GM18505 (cell line): ENCODE results near the gene PLEKHJ1.

ENCODE experiments used
- ATAC-seq: cut with Tn5 transposase; IDR thresholded peaks from one replicate; pipeline ENCODE4 v1.9.1; 2021; ENCODE audit not compliant: unreplicated experiment
- POLR2A ChIP-seq: IDR thresholded peaks from 4 replicates; pipeline ENCODE4 v1.6.1; 2011; ENCODE audit warnings: borderline replicate concordance; ENCODE audit not compliant: insufficient read depth, insufficient read length; ENCODE audit errors: extremely low read depth

The PLEKHJ1 gene

DNA sequence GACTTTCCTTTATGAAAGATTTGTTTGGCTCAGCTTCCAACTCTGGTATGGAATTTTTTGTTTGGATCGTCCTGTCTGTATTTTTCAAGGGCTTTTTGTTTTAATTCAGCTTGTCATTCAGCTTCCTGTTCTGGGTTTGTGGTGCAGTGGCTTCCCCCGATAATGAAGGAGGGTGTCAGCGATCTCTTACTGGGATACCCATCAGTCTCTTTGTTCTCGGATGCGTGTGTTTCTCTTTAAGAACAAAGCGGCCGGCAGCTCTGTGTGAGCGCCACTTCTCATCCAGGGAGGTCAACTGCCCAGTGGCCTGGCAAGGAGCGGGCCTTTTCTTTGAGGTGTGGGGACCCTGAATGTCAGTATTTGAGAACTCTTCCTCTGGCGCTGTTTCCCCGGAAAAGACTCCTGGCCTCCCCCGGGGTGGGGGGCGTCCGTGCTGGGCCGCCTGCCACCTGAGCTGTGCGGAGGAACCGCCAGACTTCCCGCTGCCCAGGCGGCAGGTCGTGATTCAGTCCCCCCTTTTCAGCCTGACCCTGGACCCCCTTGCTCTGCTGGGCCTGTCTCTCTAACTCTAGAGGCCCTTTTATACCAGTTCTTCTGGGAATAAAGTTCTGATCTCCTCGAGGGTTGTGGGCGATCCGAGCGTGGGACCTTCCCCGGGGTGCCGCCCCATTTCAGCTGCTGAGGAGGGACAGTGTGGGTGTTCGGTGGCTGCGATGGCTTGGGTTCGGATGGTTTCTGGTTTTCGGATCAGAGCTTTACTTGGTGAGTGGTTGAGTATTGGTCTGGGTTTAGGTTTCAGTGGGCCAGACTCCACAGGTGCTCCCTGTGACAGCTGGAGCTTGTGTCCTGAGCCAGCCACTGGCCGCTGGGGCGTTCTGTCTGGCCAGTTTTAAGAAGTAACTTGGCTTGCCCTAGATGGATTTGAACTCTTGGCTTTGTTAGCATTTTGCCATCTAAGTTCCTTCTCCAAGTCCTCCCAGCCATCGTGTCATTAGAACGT lies 3.9 kb upstream of the PLEKHJ1 start:
- no peak for TF ChIP-seq POLR2A

DNA sequence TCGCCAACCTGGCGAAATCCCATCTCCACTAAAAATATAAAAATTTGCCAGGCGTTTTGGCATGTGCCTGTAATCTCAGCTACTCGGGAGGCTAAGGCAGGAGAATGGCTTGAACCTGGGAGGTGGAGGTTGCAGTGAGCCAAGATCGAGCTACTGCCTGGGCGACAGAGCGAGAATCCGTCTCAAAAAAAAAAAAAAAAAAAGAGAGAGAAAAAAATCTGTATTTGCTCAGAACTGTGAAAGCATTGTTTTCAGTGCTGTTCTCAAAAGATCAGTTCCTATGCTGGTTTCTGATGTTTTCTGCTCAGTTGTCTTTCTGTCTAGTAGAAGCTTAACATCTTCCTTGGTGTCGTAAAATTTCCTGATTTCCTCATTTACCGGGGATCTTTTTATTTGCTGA lies 3.0 kb upstream of the PLEKHJ1 start:
- TF ChIP-seq POLR2A: no peak

More for the DNA sequence above, 3.9 kb upstream of the PLEKHJ1 start:
- no peak for ATAC-seq

DNA sequence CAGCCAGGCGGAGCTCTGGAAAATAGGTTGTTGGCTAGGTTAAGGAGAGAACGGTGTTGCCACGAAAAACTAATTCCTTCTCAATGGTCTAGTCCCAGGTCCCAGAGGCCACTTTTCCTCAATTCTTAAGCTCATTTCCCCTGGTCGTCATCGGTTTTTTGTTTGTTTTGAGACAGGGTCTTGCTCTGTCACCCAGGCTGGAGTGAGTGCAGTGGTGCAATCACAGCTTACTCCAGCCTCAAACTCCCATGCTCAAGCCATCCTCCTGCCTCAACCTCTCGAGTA lies 1.7 kb upstream of the PLEKHJ1 start:
- no peak for ATAC-seq
- TF ChIP-seq POLR2A: no peak

More for the DNA sequence above, 3.0 kb upstream of the PLEKHJ1 start:
- ATAC-seq: no peak

DNA sequence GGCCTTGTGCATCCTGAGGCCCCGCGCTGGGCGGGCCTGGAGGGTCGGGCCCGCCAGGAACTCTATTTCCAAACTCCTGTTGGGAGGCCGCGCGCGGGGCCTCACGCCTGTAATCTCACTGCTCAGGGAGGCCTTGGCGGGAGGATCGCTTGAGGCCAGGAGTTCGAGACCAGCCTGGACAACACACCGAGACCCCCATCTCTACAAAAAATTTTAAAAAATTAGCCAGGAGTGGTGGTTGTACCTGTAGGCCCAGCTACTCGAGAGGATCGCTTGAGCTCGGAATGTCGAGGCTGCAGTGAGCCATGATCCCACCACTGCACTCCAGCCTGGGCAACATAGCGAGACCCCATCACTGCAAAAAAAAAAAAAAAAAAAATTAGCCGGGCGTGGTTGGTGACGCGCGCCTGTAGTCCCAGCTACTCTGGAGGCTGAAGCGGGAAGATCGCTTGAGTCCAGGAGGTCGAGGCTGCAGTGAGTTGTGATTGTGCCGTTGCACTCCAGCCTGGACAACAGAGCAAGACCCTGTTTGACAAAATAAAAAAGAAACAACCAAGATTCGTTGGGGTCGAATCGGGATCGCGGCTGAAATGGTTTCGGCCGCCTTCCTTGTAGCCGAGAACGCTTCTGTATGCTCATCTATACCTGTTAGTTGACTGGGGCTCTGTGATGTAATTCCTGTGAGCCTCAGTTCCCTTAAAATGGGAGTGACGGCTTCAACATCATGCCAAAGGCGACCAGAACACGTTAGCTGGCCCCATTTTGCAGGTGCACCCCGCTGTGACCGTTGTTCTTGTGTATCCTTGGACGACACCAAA lies 1.1 kb upstream of the PLEKHJ1 start:
- TF ChIP-seq POLR2A: no peak
- no peak for ATAC-seq

DNA sequence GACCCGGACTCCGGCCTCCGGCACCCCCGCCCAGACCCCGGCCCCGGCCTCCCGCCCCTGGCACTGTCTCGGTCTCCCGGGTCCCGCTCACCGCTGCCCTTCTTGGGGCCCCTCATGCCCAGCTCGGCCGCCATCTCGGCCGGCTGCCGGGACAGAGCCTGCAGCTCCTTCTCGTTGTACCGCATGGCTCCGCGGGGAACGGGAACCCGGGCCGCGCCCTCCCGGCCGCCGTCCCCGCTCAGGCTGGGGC lies 140 bp downstream of the PLEKHJ1 start:
- peak; percentile 21 for ATAC-seq

DNA sequence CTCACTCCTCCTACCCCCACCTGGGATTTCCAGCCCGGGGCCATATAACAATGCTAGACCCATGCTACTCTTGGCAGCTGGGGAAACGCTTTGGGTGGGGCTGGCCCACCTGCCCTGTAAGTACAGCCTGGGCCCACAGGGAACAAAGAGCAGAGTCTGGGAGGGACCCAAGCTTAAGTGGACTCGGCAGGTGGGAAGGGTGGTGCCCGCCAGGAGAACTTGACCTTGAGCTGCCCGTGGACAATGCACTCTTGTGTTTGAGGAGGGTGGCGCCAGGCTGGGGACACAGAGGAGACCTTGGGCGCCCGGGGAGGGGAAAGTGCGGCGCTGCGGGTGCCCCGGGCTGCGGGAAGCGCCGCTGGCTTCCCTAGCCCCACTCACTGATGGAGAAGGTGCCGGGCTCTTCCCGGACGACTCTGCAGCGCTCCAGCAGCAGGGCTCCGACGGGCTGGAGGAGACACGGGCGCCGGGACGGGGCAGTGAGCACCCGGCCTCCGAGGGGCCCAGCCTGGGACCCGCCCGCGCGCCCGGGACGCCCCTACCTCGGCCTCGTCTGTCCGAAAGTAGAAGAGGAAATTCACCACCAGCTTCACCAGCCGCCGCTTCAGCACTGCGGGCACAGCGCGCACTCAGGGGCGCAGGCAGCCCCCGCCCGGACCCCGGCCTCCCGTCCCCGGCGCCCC lies 607 bp downstream of the PLEKHJ1 start:
- TF ChIP-seq POLR2A: no peak
- peak; percentile 9 for ATAC-seq

More for the DNA sequence above, 140 bp downstream of the PLEKHJ1 start:
- TF ChIP-seq POLR2A: peak; percentile 75

DNA sequence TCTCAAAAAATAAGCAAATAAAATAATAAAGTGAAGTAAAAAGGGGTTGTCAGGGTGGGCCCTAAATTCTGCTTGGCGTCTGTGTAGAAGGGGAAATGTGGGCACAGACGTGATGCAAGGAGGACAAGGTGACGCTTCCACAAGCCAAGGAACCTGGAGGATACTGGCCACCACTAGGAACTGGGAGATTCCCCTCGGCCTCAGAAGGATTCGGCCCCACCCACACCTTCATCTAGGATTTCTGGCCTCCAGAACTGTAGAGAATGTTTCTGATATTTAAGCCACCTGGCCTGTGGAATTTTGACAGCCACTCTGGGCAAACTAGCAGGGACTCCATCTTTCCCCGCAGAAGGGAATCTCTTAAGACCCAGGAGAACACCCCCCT lies 1.1 kb downstream of the PLEKHJ1 start:
- ATAC-seq: no peak
- no peak for TF ChIP-seq POLR2A

DNA sequence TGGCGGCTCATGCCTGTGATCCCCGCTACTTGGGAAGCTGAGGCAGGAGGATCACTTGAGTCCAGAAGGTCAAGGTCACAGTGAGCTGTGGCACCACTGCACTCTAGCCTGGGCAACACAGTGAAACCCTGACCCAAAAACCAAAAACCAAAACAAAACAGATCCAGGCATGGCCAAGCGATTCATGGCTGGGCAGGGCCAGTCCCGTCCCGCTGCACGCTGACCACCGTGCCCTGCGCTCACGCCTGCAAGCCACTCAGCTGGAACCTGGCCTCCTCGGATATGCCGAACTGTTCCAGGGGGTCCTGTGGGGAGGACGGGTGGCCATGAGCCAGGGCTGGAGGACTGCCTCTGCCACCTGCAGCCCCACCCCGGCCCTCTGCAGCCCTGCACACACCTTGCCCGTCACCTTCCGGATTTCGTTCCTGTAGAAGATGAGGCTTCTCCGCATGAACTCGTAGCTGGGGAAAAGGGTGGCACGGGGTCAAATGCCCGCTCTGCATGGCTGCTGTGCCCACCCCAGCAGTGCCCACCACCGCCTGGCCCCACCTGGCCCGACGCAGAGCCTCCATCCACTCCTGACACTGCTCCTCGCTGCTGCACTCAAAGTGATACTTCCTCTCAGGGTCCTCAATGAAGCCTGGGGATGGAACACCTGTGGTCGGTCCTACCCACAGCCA lies 2.4 kb downstream of the PLEKHJ1 start:
- no peak for TF ChIP-seq POLR2A
- no peak for ATAC-seq

DNA sequence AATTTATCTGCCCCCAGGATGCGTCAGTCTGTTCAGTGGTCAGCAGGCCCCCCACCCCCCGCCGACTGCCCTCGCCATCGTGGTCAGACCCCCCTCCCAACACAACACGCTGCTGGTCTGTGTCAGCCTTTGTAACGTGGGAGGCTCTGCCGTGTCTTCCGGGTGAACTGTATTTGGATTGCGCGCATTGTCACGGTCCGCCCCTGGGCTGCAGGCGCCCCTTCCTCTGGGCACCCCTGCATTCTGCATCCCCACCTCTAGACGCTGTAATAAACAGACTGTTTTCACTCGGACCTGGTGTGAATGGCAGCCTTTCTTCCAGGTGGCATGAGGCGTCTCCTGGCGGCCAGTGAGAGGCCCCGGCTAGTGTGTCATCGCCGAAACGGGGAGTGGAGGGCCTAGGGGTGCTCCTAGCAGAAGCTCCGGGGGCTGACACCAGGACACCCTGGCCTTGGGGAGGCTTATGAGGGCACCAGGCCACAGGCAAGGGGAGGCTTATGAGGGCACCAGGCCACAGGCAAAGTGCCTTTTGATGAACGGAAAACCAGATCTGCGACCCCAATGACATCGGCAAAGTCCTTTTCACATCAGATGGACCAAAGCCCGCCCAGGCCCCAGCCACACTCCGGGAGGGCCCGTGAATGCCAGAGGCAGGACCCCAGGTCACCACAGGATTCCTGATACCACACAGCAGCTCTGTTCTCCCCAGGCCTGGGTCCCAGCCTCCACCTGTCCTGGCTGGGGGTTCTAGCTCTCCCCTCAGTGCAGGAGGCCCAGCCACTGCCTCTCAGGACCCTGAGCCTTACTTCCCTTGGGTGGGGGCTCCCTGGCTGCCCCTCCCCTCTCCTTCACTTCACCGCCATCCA lies 3.6 kb downstream of the PLEKHJ1 start:
- no peak for ATAC-seq

DNA sequence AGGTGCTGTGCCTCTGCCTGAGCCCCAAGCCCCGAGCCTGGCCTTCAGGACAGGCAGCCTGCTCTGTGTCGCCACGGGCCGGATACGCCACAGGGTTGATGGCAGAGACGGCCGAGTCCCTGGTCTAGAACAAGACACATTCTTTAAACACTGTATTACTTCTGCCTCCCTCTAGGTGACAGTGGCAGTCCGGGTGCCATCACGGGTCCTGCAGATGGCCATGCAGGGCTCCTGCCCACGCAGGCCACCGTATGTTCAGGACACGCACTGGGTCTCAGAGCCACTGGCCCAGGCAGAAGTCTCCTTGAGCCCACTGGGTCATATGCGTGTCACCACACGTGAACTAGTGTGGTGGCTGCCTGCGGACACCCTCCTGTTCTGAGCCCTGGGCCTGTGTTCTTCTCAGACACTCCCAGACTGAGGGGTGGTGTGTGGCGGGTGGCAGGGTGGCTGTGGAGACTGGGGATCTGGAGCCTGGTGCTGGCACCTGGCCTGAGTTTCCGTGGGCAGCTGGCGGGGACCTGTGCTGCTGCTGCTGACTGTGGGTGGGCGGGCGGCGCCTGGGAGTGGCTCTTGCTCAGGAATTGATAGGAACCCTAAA lies 4.4 kb downstream of the PLEKHJ1 start:
- peak; percentile 52 for TF ChIP-seq POLR2A
- no peak for ATAC-seq

More for the DNA sequence above, 3.6 kb downstream of the PLEKHJ1 start:
- peak; percentile 13 for TF ChIP-seq POLR2A

DNA sequence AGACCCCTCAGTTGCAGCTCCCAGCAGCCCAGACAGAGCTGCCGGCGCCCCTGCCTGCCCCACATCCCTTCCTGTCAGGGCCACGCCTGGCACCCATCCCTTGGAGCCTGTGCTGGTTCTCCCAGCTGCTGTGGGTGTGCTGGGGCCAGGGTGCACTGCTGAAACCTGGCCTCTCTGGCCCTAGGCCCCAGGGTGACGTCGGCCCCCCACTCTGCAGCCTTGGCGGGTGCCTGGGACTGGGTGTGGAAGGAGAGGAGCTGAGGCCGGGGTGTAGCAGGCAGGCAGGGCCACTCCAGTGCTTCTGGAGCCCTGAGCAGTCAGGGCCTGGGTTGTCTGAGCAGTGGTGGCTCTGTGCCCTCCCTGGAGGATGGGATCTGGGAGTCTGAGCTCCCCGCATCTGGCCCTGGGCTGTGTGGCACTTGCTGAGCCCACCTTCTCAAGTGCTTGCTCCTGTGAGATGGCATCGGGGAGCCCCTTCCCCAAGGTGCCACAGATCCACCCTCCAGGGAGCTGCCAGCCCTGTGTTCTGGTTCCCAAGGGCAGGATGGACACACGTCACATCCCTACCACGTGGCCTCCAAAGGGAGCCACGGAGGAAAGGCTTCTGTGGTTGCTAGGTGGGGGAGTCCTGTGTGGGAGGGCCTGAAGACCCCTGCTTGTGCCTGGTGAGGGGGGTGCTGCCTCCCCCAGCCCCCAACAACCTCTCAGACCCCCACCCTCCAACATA lies 5.2 kb downstream of the PLEKHJ1 start:
- TF ChIP-seq POLR2A: no peak
- no peak for ATAC-seq
